CMK (cell line): ENCODE data around the gene KCNB1.

ENCODE experiments used
- DNase-seq: peaks from one replicate; pipeline ENCODE4 v3.0.0-alpha.2; 2010; ENCODE audit warnings: low read depth

KCNB1 gene

DNA sequence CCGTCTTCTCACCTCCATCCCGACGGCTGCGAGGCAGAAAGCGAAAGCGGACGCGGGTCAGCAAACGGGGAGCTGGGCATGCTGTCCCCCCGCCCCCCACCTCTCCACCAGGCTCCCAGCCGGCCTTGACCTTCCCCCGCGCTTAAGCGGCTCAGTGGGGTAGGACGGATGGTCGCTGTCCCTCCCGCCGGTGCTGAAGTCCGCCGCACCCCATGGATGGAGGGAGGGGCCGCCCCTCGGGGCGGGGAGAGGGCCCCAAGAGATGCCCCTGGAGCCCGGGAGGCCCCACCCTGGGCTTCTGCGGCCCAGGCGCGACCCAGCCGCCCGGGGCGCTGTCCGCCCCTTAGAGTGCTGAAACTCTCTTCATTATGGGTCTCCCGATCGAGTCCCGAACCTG is at the start of gene KCNB1:
TSS of gene KCNB1 (minus strand) at position 48 of the 397 bp plus-strand sequence. CDS start 188 bp downstream, outside the sequence.
- DNase-seq = no peak

GRCh38 chr20:49529470-49529869 is 47.0 kb upstream of the KCNB1 start:
- DNase-seq = no peak

- DNase-seq = no peak
Observed at GRCh38 chr20:49526568-49526967, 44.1 kb upstream of the KCNB1 start.

DNA sequence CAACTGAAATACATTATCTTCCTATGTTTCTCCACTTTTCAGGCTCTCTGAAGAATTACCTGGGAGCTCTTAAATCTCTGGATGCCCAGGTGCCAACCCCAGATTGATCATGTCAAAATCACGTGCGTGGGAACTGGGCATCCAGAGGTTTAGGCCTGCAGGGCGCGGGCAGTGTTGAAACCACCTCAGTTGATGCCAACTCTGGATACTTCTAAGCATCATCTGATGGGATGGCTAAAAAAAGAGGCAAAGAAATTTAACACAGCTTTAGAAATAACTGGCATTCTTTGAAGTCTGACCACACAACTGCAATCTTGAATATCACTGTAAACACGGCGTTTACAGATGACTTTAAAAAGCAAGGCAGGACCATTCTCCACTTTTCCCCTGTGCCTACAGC is 43.6 kb upstream of the KCNB1 start:
- no peak for DNase-seq

DNA sequence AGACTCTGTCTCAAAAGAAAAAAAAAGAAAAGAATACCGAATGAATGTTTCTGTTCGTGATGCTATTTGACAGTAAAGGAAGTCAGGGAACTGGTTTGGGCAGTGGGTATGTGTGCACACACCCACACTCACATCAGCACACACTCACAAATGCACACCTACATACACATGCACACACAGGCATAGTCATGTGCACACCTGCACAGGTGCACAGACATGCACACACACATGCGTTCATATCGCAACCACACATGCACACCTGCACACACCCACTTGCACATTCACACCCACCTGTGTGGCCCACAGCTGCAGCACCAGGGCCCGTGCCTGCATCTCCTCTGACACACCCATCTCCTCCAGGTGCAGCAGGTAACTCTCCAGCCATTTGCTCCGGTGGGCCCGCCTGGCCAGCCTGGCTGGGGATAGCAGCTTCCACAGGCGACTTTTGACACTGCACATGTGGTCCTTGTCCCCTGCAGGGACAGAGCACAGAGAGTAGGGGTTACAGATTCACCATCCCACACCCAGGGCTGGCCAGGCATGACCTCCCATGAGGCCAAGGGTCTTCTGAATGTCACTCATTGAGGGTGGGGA is 41.4 kb upstream of the KCNB1 start:
- DNase-seq = no peak

DNA sequence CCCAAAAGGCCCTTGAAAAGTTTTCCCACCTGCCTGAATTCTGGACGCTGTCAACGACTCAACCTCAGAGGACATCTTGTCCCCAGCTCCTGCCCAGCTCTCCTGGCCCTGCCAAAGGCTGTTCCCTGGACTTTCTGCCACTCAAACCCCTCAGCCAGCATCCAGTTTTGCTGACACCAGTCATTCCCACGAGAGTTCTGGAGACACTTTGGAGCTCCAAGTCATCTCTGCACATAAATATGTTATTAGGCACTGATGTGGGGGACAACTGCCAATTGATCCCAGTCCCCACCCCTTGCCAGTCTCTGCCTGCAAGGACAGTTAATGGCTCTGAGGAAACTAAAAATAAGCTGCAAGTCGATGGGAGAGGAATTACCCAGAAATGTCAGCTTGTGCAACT is 38.9 kb upstream of the KCNB1 start:
- no peak for DNase-seq

DNA sequence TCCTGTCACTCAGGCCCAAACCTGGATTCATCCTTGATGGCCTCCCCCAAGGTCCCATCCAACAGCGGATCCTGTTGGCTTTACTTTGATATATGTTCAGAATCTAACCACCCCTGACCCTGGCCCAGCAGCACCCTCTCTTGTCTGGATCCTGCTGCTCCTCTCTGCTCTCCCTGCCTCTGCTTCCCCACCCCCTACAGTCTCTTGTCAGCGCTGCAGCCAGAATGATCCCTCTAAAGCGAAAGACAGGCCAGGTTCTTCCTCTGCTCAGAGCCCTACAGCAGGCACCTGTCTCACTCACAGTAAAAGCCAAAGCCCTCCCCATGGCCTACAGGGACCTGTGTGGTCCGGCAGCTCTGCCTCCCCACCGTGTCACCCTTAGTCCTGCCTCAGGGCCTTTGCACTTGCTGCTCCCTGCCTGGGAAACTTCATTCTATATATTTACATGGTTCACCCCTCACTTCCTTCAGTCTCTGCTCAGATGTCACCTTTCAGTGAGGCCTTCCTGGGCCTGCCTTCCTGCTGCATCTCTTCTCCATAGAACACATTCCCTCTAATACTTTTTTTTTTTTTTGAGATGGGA is 37.4 kb upstream of the KCNB1 start:
- DNase-seq = no peak

DNA sequence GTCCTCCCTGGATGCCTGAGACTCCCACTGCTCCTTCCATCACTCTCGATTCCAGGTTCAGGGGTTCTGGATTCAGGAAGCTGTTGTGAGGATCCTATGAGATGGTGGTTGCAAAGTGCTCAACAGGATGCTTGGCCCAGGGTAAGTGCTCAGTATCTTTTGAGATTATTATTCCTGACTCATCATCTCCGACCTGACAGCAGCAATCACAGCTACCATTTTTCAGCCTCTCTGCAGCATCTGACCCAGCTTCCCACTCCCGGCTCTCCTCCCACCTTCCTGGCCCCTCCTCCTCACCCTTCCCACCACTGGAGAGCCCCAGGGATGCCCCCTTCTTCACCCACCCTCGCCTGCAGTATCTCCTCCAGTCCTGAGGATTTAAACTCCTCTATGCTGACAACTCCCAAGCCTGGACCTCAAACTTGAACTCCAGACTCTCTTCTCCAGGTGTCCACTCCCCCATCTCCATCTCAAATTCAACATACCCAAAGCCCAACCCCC is 36.8 kb upstream of the KCNB1 start:
- DNase-seq = no peak

DNA sequence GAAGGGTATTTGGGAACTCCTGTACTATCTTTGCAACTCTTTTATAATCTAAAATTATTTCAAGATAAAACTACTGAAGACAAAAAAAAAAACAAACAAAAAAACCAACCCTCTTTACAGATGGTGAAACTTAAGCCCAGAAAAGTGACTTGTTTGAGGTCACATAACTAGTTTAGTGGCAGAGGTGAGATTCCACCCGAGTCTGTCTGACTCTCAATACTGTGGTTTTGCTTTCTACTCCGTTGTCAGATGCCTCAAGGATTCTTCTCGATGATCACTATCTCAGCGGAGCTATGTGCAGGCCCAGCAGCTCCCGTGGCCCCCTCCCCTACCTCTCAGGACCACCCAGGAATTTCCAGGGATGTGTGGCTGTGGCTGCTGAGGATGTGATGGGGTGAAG is 36.1 kb upstream of the KCNB1 start:
- no peak for DNase-seq

DNA sequence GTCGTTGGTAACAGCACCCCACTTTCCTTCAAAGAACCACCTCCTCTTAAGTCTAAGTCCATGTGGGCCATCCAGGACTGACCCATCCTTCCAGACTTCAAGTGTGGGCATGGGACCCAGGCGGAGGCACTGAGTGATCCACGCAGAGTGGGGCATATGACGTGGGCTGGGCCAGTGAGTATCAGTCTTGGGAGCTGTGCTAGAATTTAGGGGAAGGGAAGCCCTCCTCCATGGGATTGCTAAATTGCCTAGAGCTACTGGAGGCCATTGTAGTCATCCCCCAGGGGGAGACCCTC is 35.3 kb upstream of the KCNB1 start:
- no peak for DNase-seq

GRCh38 chr20:49516916-49517804 is 34.7 kb upstream of the KCNB1 start:
- no peak for DNase-seq

GRCh38 chr20:49515586-49515985 is 33.1 kb upstream of the KCNB1 start:
- no peak for DNase-seq

GRCh38 chr20:49513517-49513916 is 31.0 kb upstream of the KCNB1 start:
- DNase-seq = no peak

DNA sequence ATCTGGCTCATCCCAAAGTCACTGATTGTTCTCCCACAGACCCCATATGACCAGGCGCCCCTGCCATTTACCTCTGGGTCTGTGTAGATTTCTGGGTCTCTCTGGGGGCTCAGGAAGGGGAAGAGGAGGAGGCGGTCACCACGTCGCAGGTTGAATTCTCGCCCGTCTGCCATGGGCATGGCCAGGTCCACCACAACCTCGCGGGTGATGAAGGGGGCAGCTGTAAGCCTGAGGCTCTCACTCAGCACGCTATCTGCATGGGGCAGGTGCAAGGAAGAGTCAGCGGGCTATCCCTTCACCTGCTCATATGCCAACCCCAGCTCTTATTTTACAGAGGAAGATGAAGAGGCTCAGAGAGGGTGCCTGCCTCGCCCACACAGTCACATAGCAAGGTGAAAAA is 30.5 kb upstream of the KCNB1 start:
- DNase-seq = no peak

DNA sequence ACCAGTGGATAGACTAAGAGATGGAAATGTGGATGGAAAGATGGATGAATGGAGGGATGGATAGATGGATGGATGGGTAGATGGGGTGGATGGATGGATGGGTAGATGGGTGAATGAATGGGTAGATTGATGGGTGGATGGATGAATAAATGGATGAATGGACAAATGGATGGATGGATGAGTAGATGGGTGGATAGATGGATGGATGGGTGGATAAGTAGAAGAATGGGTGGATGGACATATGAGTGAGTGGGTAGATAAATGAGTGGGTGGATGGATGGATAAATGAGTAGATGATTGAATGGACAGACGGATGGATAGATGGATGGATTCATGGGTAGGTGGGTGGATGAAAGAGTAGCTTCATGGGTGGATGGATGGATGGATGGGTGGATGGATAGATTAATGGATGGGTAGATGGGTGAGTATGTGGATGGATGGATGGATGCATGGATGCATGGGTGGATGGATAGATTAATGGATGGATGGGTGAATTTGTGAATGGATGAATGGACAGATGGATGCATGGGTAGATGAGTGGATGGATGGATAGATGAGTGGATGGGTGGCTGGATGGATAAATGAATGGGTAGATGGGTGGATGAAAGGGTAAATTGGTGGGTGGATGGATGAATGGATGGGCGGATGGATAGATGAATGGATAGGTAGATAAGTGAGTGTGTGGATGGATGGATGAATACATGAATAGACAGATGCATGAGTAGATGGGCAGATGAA is 29.5 kb upstream of the KCNB1 start:
- no peak for DNase-seq

- DNase-seq = no peak
Observed at GRCh38 chr20:49510562-49511122, 28.2 kb upstream of the KCNB1 start.

DNA sequence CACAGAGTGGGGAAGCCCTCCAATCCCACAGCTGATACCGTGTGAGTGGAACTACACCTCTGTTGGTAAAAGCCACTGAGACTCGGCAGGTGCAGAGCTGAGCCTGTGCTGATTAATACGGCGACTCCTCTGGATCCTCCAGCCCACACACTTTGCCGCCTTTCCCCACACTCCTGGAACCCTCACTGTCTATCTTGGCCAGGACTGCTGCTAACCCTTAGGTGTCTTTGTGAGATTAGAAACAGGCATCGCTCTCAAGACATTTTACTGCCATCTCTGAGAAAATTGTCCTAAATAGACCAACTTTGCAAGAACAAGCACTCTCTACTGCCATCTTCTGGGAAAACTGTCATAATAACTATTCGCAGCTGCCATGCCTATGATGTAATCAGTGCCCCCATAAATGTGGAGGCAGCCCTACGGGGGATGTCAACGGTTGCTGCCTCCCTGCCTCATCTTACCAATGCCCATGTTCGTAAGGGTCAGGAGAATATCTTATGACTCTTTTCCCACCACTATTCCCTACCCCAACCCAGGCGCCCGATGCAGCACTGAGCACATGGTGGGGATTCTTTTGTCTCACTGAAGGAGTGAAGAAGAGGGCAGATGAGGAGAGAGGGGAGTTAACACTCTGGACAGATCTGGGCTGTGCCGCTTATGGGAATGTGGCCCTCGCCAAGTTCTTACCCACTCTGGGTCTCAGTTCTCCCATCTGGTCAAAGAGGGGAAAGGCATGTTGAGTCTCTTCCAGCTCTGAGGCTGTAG is 26.1 kb upstream of the KCNB1 start:
- DNase-seq = no peak

- DNase-seq = no peak
Observed at GRCh38 chr20:49507741-49508434, 25.4 kb upstream of the KCNB1 start.

GRCh38 chr20:49505518-49505917 is 23.1 kb upstream of the KCNB1 start:
- DNase-seq = no peak

- DNase-seq = no peak
Observed at GRCh38 chr20:49503176-49503575, 20.7 kb upstream of the KCNB1 start.

GRCh38 chr20:49501917-49502316 is 19.4 kb upstream of the KCNB1 start:
- no peak for DNase-seq
